Measurements from ENCODE around the gene GIMAP8. TPM values are rescaled to one million over a fixed set of nuclear protein-coding genes. Genes with fewer than 3 reads are reported as not detected.

Gene GIMAP8
- total RNA-seq, 1 donor from 2014 or later = 9.6 TPM

DNA sequence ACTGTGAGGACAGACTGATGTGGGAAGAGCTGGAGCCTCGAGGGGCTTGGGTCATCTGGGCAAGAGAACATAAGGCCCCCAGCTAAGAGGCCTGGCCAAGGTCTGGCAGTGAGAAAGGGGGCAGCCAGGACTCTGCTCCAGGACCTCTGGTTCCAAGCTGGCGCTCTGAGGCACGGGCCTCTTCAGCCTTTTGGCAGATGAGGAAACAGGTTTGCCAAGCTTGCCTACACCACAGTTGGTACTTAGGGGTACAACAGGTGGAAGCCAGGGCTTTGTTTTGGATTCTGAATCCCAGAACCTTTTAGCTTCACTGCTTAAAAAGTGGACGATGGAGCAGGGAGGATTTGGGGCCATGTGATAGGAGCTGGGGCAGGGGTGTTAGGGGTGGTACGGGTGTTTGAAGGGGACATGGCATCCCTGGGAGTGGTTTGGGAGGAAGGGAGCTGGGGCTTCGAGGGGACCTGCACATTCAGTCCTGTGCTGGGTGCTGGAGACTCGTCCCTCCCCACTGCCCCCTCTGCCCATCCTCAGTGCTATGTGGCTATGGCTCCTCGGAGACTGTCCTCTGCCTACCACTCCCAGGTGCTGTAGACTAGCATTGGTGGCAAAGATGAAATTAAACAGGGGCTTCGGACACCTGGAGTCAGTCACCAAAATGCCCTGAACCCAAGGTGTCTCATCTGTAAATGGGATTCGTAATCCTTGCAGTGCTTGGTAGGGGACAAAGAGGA is 41.0 kb upstream of the GIMAP8 start:
- Histone ChIP-seq H3K27ac (no peak overlapping the region), H3K9me3 (no peaks in the 10 kb centered on the region), H3K36me3 (no peaks in the 10 kb centered on the region), H3K4me1 (peaks cover 16% of the 10 kb centered on the region), H3K4me3 (no peak overlapping the region), H3K27me3 (no peaks in the 10 kb centered on the region)
- DNase-seq (ENCODE audit: extremely low spot score in 2 of 2) = no peak
- intact Hi-C loops (cut with DNase I) = no loop called here
- TF ChIP-seq POLR2AphosphoS5 (IDR thresholded peaks at IDR 0.05; ENCODE audit: insufficient read depth in 1 of 2, low read depth in 1 of 2) (no peak), POLR2A (IDR thresholded peaks at IDR 0.05) (no peak)
- TF ChIP-seq, protein P1, sequence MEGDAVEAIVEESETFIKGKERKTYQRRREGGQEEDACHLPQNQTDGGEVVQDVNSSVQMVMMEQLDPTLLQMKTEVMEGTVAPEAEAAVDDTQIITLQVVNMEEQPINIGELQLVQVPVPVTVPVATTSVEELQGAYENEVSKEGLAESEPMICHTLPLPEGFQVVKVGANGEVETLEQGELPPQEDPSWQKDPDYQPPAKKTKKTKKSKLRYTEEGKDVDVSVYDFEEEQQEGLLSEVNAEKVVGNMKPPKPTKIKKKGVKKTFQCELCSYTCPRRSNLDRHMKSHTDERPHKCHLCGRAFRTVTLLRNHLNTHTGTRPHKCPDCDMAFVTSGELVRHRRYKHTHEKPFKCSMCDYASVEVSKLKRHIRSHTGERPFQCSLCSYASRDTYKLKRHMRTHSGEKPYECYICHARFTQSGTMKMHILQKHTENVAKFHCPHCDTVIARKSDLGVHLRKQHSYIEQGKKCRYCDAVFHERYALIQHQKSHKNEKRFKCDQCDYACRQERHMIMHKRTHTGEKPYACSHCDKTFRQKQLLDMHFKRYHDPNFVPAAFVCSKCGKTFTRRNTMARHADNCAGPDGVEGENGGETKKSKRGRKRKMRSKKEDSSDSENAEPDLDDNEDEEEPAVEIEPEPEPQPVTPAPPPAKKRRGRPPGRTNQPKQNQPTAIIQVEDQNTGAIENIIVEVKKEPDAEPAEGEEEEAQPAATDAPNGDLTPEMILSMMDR (IDR thresholded peaks at IDR 0.05) = no peak

DNA sequence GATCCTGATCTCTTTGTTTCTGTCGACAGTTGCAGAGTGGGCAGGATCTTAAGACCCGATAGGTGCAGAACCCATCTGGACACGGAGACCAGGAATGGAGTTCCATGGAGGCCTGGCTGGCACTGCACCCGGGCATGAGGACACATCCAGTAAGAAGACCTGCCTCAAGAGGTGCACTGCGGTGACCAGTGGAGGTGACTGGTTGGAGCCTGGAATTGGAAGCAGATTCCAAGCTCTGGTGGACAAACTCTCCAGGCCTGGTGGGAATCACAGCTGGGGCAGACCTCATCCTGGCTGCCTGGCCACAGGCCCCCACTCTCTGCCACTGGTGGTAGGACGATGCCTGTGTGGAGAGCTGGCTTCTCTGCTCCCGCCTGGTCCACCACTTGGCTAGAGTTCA is 40.3 kb upstream of the GIMAP8 start:
- Histone ChIP-seq H3K4me1 (peaks cover 12% of the 10 kb centered on the region), H3K27me3 (no peaks in the 10 kb centered on the region), H3K4me3 (no peak overlapping the region), H3K36me3 (no peaks in the 10 kb centered on the region), H3K27ac (no peak overlapping the region), H3K9me3 (no peaks in the 10 kb centered on the region)
- intact Hi-C loops (cut with DNase I) = no loop called here
- no peak for TF ChIP-seq POLR2AphosphoS5 (IDR thresholded peaks at IDR 0.05; ENCODE audit: insufficient read depth in 1 of 2, low read depth in 1 of 2)
- TF ChIP-seq, protein P1 (IDR thresholded peaks at IDR 0.05) = no peak
- no peak for TF ChIP-seq POLR2A (IDR thresholded peaks at IDR 0.05)
- no peak for DNase-seq (ENCODE audit: extremely low spot score in 2 of 2)

DNA sequence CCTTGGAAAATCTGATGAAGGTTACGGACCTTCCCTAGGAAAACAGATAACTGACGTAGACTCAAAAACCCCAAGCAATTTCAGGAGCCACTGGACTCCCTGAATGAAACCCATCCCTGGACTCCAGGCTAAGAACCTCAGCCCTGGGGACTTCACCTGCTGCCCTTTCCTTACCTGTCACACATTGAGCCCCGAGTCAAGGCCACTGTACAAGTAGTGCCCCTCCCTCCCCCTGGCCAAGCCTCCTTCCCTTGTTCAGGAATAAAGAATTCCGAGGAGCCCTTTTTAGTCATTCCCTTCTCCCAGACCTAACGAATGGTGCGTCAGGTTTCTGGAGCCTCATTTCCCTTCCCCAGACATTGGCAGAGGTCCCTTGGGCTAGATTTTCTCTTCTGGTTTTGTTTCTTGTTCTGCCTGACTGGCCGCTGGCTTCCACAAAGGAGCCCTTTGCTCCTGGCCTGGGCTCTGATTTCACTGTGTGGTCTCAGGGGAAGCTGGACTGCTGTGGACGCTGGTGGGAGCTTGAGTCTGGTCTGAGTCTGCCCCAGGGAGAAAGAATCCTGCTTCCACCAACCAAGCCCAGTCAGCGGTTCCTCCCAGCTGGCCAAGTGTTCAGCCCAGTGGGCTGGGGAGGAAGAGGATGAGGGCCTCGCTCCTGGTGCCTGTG is 39.6 kb upstream of the GIMAP8 start:
- intact Hi-C loops (cut with DNase I) = no loop called here
- Histone ChIP-seq H3K36me3 (no peaks in the 10 kb centered on the region), H3K27me3 (no peaks in the 10 kb centered on the region), H3K9me3 (no peaks in the 10 kb centered on the region), H3K4me3 (no peak overlapping the region), H3K4me1 (peaks cover 10% of the 10 kb centered on the region), H3K27ac (no peak overlapping the region)
- TF ChIP-seq, protein P1 (IDR thresholded peaks at IDR 0.05) = no peak
- TF ChIP-seq POLR2AphosphoS5 (IDR thresholded peaks at IDR 0.05; ENCODE audit: insufficient read depth in 1 of 2, low read depth in 1 of 2) (no peak), POLR2A (IDR thresholded peaks at IDR 0.05) (no peak)
- no peak for DNase-seq (ENCODE audit: extremely low spot score in 2 of 2)

DNA sequence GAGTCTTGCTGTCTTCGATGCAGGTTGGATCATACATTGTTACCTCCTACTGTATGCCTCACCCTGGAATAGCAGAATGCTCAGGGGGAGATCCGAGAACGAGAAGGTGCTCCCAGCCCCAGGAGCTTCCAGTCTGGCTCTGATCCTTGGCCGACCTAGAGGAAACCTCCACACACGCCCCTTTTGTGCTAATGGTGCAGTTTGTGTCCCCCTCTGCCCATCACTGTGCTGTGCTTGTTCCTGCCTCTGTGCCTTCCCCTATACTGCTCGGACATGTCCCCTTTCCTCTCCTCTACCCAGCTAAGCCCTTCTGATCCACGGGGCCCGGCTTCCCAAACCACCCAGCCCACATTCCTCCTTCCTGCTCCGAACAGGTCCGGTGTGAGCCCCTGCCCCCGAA is 38.8 kb upstream of the GIMAP8 start:
- Histone ChIP-seq H3K27ac (no peak overlapping the region), H3K4me3 (no peak overlapping the region), H3K36me3 (no peaks in the 10 kb centered on the region), H3K27me3 (no peaks in the 10 kb centered on the region), H3K4me1 (peaks cover 2% of the 10 kb centered on the region), H3K9me3 (no peaks in the 10 kb centered on the region)
- intact Hi-C loops (cut with DNase I) = loop anchor here (1.0 kb wide), 1 partner anchor 80 kb away; no protein-coding TSS in a partner anchor
- no peak for DNase-seq (ENCODE audit: extremely low spot score in 2 of 2)
- no peak for TF ChIP-seq POLR2A (IDR thresholded peaks at IDR 0.05)
- TF ChIP-seq POLR2AphosphoS5 (IDR thresholded peaks at IDR 0.05; ENCODE audit: insufficient read depth in 1 of 2, low read depth in 1 of 2) = no peak
- TF ChIP-seq, protein P1 (IDR thresholded peaks at IDR 0.05) = no peak

DNA sequence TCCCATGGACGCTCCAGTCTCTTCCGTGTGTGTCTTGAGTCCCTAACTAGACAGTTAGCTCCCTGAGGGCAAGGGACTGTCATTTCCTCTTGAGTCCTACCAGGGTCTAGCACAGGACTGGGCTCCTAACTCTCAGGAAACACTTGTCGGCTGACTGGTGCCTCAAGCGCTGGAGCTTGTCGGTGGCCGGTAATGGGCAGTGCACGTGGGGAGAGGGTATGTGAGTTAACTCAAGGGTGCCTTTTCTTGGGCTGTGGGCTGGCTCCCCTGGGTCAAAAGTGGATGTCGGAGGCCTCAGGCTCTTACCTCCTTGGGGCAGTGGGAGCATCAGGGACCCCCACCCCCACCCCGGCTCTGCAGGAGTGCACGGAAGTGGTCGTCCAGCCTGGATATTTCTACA is 38.4 kb upstream of the GIMAP8 start:
- intact Hi-C loops (cut with DNase I) = loop anchor here (1.0 kb wide), 1 partner anchor 81 kb away; no protein-coding TSS in a partner anchor
- Histone ChIP-seq H3K4me1 (no peaks in the 10 kb centered on the region), H3K27me3 (no peaks in the 10 kb centered on the region), H3K4me3 (no peak overlapping the region), H3K36me3 (no peaks in the 10 kb centered on the region), H3K27ac (no peak overlapping the region), H3K9me3 (no peaks in the 10 kb centered on the region)
- no peak for TF ChIP-seq POLR2A (IDR thresholded peaks at IDR 0.05)
- TF ChIP-seq, protein P1 (IDR thresholded peaks at IDR 0.05) = no peak
- no peak for TF ChIP-seq POLR2AphosphoS5 (IDR thresholded peaks at IDR 0.05; ENCODE audit: insufficient read depth in 1 of 2, low read depth in 1 of 2)
- DNase-seq (ENCODE audit: extremely low spot score in 2 of 2) = no peak

All from vagina (tissue), 2 donors.